A549 (cell line): ENCODE measurements around the gene MAPRE2.

Experiments
- EP300 ChIP-seq, 2 experiments: fragments of >200 bp; sonication (Bioruptor Twin); formaldehyde crosslinking; IDR thresholded peaks; 2 replicates in 1 of 2; 3 replicates in 1 of 2; pipeline ENCODE4 v1.6.1; 2016 to 2017
- KDM1A ChIP-seq: fragments of 200-600 bp; sonication (generic); IDR thresholded peaks from 2 replicates; pipeline ENCODE4 v1.6.1; 2016; ENCODE audit warnings: low read depth, mild to moderate bottlenecking
- NPAS2 ChIP-seq: fragments of 250-450 bp; sonication (Bioruptor Pico); IDR thresholded peaks from 2 replicates; pipeline ENCODE4 v1.8.0; 2022; ENCODE audit warnings: mild to moderate bottlenecking, moderate library complexity, borderline replicate concordance
- NR3C1 ChIP-seq: fragments of >200 bp; sonication (Bioruptor Twin); formaldehyde crosslinking; IDR thresholded peaks from 3 replicates; pipeline ENCODE4 v1.6.1; 2017
- TP53 ChIP-seq: fragments of 250-450 bp; sonication (Bioruptor Pico); IDR thresholded peaks from 2 replicates; pipeline ENCODE4 v1.5.0; 2021; ENCODE audit warnings: mild to moderate bottlenecking, moderate library complexity

DNA sequence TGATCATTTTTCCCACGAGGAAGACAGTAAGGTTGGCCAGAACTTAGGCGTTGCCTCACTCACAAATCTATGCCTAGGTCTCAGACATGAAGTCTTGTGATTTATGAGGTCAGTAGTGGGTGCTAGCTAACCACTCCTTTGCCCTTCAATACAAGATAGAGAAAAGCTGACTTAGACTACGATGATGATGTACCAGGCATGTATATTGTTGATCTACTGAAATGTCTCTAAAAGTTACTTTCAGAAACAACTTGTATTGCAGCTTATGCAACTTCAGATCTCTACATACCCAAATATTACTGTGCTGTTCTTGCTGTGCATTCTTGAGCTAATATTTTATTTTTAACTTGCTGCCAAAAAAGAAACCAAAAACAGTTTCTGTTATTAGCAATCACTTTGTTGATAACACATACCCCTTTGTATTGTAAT is 30.6 kb downstream of the MAPRE2 start:
- no peak for TF ChIP-seq NR3C1
- TF ChIP-seq EP300 (IDR thresholded peaks at IDR 0.05) = no peak
- no peak for TF ChIP-seq TP53 (CRISPR knock-in tag)
- no peak for TF ChIP-seq KDM1A
- TF ChIP-seq NPAS2 (CRISPR knock-in tag) = no peak
